GM18519 (cell line): ENCODE data around the gene CYLC2.

Experiments
- ATAC-seq: cut with Tn5 transposase; IDR thresholded peaks from one replicate; pipeline ENCODE4 v1.9.1; 2021; ENCODE audit warnings: mild to moderate bottlenecking, moderate library complexity; ENCODE audit not compliant: unreplicated experiment, low FRiP score

CYLC2 gene

DNA sequence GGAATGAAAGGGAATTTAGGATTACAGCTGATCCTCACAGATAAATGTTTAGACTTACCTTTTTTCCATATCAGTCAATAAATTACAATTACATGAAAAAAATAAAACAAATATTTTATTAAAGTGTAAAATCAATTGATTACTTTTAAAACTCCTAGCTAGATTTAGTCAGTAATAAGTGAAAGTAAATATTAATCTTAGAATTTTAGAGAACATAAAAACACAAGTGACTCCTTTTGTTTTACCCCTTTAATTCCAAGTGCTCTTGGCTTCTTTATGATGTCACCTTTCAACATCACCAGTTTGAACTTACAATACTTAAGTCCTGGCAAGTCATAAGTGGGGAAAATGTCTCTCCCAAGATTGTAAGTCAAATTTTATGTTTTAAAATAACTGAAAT, at the start of gene CYLC2:
Gene CYLC2 (plus strand): TSS at position 301 of the 400 bp plus-strand sequence. CDS start 48 bp downstream, at position 349.
- ATAC-seq: no peak

DNA sequence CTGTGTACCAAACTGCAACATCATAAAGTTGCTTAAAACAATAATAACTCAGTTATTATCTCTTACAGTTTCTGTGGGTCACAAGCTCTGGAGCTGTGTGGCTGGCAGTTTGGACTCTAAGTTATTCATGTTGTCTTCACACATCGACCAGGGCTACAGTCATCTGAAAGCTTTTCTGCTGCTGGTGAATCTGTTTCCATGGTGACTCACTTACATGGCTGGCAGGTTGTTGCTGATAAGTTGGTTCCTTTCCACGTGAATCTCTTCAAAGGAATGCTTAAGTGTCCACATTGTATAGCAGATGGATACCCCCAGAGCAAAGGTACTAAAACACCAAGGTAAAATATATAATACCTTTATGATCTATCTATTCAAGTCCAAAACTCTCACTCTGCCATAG, 44.8 kb upstream of the CYLC2 start:
- no peak for ATAC-seq

DNA sequence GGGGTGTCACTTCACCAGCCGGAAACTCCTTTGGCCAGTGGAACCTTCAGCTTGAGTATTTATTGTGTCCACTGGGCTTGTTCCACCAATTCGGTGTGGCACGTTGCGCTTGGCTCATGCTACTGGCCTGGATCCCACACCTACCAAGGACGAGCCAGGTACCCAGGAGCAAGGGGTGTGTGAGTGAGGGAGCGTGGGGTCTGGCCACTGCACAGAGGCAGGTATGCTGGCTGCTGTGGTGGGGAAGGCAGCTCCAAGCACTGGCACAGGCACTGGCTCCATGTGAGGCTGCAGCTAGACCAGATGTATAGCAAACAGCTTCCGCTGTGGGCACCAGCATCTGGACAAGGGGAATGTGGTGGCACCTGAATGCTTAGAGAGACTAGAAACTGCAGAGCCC, 28.1 kb upstream of the CYLC2 start:
- ATAC-seq: no peak

DNA sequence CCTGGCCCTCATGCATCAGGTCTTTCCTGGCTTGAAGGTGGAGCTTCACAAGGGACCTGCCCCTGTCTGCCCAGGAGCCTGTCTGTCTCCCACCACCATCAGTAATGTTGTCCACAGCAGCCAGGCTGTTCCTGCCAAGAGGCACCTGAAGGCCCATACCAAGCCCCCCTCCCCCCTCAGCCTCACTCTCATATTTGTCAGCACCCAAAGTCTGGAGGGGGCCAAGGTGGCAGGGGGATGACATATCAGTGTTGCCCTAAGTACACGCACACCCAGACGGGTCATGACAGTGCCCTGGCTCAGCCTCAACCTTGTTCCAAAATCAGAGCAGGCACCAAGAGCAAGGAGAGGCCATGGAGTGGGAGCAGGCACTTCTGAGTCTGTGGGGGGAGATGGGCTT, 27.2 kb upstream of the CYLC2 start:
- no peak for ATAC-seq

- no peak for ATAC-seq
Measured at GRCh38 chr9:102972780-102973179, 22.4 kb upstream of the CYLC2 start.

DNA sequence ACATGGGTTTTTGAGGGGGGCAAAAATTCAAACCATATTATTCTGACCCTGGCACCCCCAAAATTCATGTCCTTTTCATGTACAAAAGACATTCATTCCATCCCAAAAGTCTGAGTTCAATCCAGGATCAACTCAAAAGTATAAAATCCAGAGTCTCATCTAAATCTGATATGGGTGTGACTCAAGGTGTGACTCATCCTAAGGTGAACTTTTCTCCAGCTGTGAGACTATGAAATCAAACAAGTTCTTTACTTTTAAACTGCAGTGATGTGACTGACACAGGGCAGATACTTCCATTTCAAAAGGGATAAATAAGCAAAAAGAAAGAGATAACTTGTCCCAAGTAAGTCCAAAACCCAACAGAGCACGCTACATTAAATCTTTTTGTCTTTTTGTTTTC, 20.6 kb upstream of the CYLC2 start:
- ATAC-seq: no peak

GRCh38 chr9:102975251-102975650, 19.9 kb upstream of the CYLC2 start:
- no peak for ATAC-seq

- no peak for ATAC-seq
Measured at GRCh38 chr9:102985162-102985895, 9.8 kb upstream of the CYLC2 start.

GRCh38 chr9:102986425-102986824, 8.7 kb upstream of the CYLC2 start:
- no peak for ATAC-seq

GRCh38 chr9:103003689-103004088, 8.6 kb downstream of the CYLC2 start:
- no peak for ATAC-seq

DNA sequence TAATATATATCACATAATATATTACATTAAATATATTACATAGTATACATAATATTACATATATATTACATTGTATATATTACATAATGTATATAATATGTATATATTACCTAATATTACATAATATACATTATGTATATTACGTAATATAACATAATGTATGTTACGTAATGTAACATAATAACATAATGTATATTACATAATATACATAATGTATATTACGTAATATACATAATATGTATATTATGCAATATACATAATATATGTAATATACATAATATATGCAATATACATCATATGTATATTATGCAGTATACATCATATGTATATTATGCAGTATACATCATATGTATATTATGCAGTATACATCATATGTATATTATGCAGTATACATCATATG, 19.1 kb downstream of the CYLC2 start:
- no peak for ATAC-seq

GRCh38 chr9:103025796-103026195, 30.7 kb downstream of the CYLC2 start:
- ATAC-seq: no peak

GRCh38 chr9:103037508-103038477, 42.7 kb downstream of the CYLC2 start:
- ATAC-seq: no peak

DNA sequence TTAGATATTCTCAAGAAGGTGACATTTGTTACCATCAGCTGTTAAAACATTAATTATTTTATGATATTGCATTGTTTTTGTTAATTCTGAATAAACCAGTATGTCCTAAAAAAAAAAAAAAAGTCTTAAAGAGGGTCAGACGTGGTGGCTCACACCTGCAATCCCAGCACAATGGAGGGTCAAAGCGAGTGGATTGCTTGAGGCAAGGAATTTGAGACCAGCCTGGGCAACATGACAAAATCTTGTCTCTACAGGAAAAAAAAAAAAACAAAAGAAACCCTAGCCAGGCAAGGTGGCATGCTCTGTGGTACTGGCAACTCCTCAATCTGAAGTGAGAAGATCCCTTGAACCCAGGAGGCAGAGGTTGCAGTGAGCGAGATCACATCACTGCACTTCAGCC, 46.8 kb downstream of the CYLC2 start:
- no peak for ATAC-seq
